Ovary (tissue), 9 donors: ENCODE data around the gene MYO5B. TPM values are rescaled to one million over a fixed set of nuclear protein-coding genes. Genes with fewer than 3 reads are reported as not detected.

ENCODE experiments used
- DNase-seq, 5 donors: peaks; one replicate each; pipeline ENCODE4 v3.0.0-alpha.2; 2019 to 2020
- H3K27ac ChIP-seq, 2 donors: fragments of 200-600 bp; one replicate each; pipeline versions ENCODE4 v1.5.1 to v1.8.0; 2019 to 2022
- H3K27me3 ChIP-seq: fragments of 200-600 bp; one replicate; pipeline ENCODE4 v1.8.0; 2022
- H3K36me3 ChIP-seq: fragments of 200-600 bp; sonication (generic); one replicate; pipeline ENCODE4 v1.5.1; 2019
- H3K4me1 ChIP-seq: one replicate; pipeline ENCODE4 v1.8.1; 2013; ENCODE audit warnings: mild to moderate bottlenecking, moderate library complexity; ENCODE audit not compliant: insufficient read depth
- H3K4me3 ChIP-seq: fragments of 200-600 bp; sonication (generic); one replicate; pipeline ENCODE4 v1.5.1; 2017
- H3K9me3 ChIP-seq, 2 donors: fragments of 200-600 bp in 1 of 2; sonication (generic) in 1 of 2; one replicate each; pipeline versions ENCODE4 v1.5.1 to v1.8.1; 2013 to 2019; ENCODE audit warnings: mild to moderate bottlenecking in 1 of 2, moderate library complexity in 1 of 2
- EP300 ChIP-seq: sonication (generic); formaldehyde crosslinking; IDR thresholded peaks from one replicate; pipeline ENCODE4 v1.6.1; 2017; ENCODE audit warnings: antibody characterized with exemption
- POLR2A ChIP-seq: fragments of 450-650 bp; IDR thresholded peaks from one replicate; pipeline ENCODE4 v1.6.1; 2017; ENCODE audit warnings: antibody characterized with exemption, mild to moderate bottlenecking, moderate library complexity
- WGBS, 3 donors: extraction: QIAGEN DNeasy Blood & Tissue Kit in 1 of 3; methylation state at CpG; one replicate each; pipeline versions ENCODE4 v1.1.5 to v1.1.7; 2013 to 2017; 5-methylcytosine and 5-hydroxymethylcytosine counted together
- intact Hi-C, 4 donors: fragments of 100-400 bp; cut with DNase I; formaldehyde crosslinking; loops; one replicate each; pipeline versions ENCODE4 v1.11.0 to v1.15.1; 2022 to 2023
- polyA plus RNA-seq, 2 donors: library from polyadenylated mRNA; stranded (reverse); fragments of 200-250 nt in 1 of 2; fragments of 350-450 nt in 1 of 2; fragmentation: Illumina TruSeq in 1 of 2; extraction: RNeasy Lipid Tissue Mini Kit (QIAGEN cat#74804) in 1 of 2; gene quantifications; one replicate each; pipeline ENCODE4 v1.2.3, GENCODE V29; 2013 to 2014
- total RNA-seq, 7 donors: library from RNA; depleted of rRNA in 2 of 7; stranded (reverse); fragments of >200 nt in 2 of 7; fragmentation: NEBNext Ultra II Directional in 3 of 7; extraction: Animal tissue kit (Norgen Biotek cat#: 25700) in 3 of 7; gene quantifications; one replicate each; pipeline versions ENCODE4 v1.1.0 to v1.2.4, GENCODE V29; 2016 to 2023
- TF ChIP-seq, protein P1 (sequence below), 3 donors: fragments of 450-650 bp in 2 of 3; fragments of 200-600 bp in 1 of 3; IDR thresholded peaks; one replicate each; pipeline versions ENCODE4 v1.5.1 to v1.8.0; 2016 to 2022; ENCODE audit warnings: antibody characterized with exemption in 3 of 3, mild to moderate bottlenecking in 1 of 3
- donor health status: DM: no; HTN: no; CAD: no; lungs with moderate emphysema.
- donor health status: DM: no; HTN: no; CAD: no.
- donor health status: Bipolar disorder and iron deficiency.
- donor health status: DM: yes; HTN: yes; CAD: no.
- donor health status: DM: no; HTN: no; CAD: no.
- donor health status: DM: yes; HTN: yes; CAD: no.

MYO5B gene
- total and polyA plus RNA-seq, 9 donors = 0.25 to 25.5 (median 1.5) TPM

DNA sequence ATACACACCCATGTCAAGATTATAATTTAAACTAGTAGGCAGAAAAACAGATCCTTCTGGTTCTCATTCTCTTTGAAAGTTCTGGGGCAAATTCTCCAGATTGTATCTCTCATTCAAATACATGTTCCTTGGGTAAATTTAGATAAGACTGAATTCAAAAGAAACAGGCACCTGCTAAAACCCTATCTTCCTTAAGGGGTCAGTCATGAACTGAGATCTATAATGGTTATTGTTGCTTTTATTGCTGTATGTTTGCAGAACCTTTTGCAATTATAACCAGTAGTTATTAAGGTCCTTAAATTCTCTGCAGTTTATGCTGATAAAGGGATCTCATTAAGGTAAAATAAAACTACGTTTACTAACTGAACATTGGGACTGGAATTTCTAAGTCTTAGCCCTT is 83.5 kb downstream of the MYO5B start:
- Histone ChIP-seq H3K27ac (no peak overlapping the region), H3K27me3 (no peaks in the 10 kb centered on the region), H3K9me3 (no peaks in the 10 kb centered on the region), H3K36me3 (no peaks in the 10 kb centered on the region), H3K4me1 (no peaks in the 10 kb centered on the region), H3K4me3 (no peak overlapping the region)
- DNase-seq = no peak
- 11 to 34% (median 18%) methylated on average over 1 of the region's 1 CpG for WGBS, 3 donors
- intact Hi-C loops = loop anchor here in 1 of 4 donors (5.0 kb wide), 1 partner anchor 1099 kb away; no protein-coding TSS in a partner anchor
- TF ChIP-seq POLR2A (no peak), EP300 (no peak)
- TF ChIP-seq, protein P1, sequence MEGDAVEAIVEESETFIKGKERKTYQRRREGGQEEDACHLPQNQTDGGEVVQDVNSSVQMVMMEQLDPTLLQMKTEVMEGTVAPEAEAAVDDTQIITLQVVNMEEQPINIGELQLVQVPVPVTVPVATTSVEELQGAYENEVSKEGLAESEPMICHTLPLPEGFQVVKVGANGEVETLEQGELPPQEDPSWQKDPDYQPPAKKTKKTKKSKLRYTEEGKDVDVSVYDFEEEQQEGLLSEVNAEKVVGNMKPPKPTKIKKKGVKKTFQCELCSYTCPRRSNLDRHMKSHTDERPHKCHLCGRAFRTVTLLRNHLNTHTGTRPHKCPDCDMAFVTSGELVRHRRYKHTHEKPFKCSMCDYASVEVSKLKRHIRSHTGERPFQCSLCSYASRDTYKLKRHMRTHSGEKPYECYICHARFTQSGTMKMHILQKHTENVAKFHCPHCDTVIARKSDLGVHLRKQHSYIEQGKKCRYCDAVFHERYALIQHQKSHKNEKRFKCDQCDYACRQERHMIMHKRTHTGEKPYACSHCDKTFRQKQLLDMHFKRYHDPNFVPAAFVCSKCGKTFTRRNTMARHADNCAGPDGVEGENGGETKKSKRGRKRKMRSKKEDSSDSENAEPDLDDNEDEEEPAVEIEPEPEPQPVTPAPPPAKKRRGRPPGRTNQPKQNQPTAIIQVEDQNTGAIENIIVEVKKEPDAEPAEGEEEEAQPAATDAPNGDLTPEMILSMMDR (IDR thresholded peaks at IDR 0.05) = no peak

DNA sequence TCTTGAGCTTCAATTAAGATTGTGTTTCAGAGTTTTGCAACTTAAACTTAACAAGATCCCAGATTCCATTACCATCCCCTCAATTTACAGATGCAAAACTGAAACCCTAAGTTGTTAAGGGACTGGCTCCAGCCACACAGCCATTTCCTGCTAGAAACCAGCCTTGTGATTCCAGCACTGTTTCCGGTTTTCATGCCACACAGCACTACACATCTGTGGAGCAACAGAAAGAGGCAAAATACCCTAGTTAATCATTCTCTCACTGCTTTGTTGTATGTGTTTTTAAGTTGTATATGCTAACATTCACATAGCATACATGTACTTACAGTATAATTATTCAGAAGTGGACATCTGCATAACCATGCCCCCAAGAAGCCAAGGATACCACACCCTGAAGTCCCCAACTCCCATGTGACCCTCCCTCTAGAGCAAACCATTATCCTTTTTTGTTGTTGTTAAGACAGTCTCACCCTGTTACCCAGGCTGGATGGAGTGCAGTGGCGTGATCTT is 87.4 kb downstream of the MYO5B start:
- Histone ChIP-seq H3K4me1 (no peaks in the 10 kb centered on the region), H3K27me3 (no peaks in the 10 kb centered on the region), H3K4me3 (no peak overlapping the region), H3K9me3 (no peaks in the 10 kb centered on the region), H3K27ac (no peak overlapping the region), H3K36me3 (no peaks in the 10 kb centered on the region)
- DNase-seq = no peak
- 72 to 80% (median 77%) methylated on average over 2 of the region's 2 CpGs for WGBS, 3 donors
- TF ChIP-seq POLR2A = no peak
- intact Hi-C loops = no loop called here

DNA sequence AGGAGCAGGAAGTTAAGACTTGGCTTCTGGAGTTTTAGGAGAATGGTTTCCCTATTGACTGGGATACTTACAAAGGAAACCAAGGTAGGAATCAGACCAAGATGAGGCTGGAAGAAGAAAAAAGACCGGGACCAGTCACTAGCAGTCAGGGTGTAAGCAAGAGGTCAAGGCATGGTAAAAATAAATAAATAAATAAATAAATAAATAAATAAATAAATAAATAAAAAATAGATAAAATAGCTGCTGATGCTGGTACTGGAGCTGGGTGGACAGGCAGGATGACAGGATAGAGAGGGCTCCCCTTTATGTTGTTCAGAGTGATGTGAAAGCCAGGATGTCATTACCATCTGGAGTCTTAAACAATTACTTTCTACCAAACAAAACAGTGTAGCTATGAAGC is 89.9 kb downstream of the MYO5B start:
- H3K27me3 ChIP-seq = no peaks in the 10 kb centered on the region
- 96 to 100% (median 100%) methylated on average over 1 of the region's 1 CpG for WGBS, 3 donors
- no peak overlapping the region for H3K27ac ChIP-seq
- TF ChIP-seq POLR2A (no peak), EP300 (no peak)
- TF ChIP-seq, protein P1 (IDR thresholded peaks at IDR 0.05) = no peak
- intact Hi-C loops = no loop called here
- no peak for DNase-seq
- H3K4me3 ChIP-seq = no peak overlapping the region
- no peaks in the 10 kb centered on the region for H3K4me1 ChIP-seq
- H3K9me3 ChIP-seq = no peaks in the 10 kb centered on the region
- H3K36me3 ChIP-seq = no peaks in the 10 kb centered on the region

DNA sequence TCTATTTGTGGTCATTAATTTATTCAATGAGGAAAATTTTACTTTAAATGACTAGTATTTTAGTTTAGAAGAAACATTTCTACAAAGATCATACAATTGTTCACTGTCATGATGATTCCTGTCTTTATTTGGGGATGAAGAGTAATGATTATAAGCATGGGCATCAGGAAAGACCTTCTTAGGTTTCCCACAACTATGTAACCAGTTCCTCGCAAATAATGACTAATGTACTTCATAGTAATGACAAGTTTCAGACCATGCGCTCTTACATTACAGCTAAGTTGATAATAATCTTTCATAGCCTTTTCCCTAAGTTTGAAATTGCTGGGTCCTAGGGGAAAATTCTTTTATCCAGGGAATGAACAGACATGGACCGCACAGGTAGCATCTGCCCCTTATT is 90.5 kb downstream of the MYO5B start:
- WGBS, 3 donors = 87 to 90% (median 88%) methylated on average over 3 of the region's 3 CpGs
- TF ChIP-seq POLR2A (no peak), EP300 (no peak)
- TF ChIP-seq, protein P1 (IDR thresholded peaks at IDR 0.05) = no peak
- Histone ChIP-seq H3K27ac (no peak overlapping the region), H3K4me3 (no peak overlapping the region), H3K27me3 (no peaks in the 10 kb centered on the region), H3K36me3 (no peaks in the 10 kb centered on the region), H3K4me1 (no peaks in the 10 kb centered on the region), H3K9me3 (no peaks in the 10 kb centered on the region)
- intact Hi-C loops = no loop called here
- no peak for DNase-seq

DNA sequence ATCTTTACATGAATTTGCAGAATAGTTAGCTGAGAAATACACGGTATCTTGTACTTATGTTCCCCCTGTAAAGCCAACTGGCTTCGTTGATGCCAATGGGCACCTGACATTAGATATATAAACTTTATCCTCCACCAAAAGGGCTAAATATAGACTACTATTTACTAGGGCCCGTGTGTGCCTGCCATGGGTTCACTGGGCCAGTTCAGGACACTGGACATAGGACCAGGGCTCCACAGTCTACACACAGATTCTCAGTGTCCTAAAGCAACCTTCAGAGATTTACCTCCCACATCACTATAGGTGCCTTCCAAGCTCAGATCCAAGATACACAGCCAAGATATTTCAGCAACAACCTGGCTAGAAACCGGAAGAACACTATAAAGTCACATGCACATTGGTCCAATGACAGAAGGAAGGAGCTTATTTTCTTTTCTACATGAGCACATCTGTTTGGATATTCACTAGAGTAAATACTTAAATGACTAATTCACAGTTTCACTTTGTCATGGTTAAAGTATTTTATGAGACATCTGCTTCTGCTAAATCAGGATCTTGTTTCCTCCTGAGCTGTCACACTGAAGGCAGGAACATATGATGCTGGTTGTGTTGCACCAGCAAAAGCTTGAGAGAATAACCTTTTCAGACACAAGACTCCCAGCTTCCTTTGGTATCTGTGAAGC is 95.1 kb downstream of the MYO5B start:
- H3K27ac ChIP-seq = no peak overlapping the region
- H3K4me3 ChIP-seq = no peak overlapping the region
- WGBS, 3 donors = 72 to 79% (median 74%) methylated on average over 4 of the region's 4 CpGs
- intact Hi-C loops = loop anchor here in 1 of 4 donors (10.0 kb wide), 1 partner anchor 55 kb away; no protein-coding TSS in a partner anchor
- no peaks in the 10 kb centered on the region for H3K4me1 ChIP-seq
- TF ChIP-seq EP300 (no peak), POLR2A (no peak)
- TF ChIP-seq, protein P1 (IDR thresholded peaks at IDR 0.05) = no peak
- no peaks in the 10 kb centered on the region for H3K36me3 ChIP-seq
- no peak for DNase-seq
- H3K27me3 ChIP-seq = no peaks in the 10 kb centered on the region
- no peaks in the 10 kb centered on the region for H3K9me3 ChIP-seq
